Activated CD4-positive, alpha-beta T cell treated with anti-CD3 and anti-CD28 coated beads for 4 hours (primary cell): Measurements from ENCODE around the gene SPPL2C.

ENCODE experiments used
- DNase-seq, 2 donors: peaks; one replicate each; pipeline ENCODE4 v3.0.0-alpha.2; 2020

The SPPL2C gene

DNA sequence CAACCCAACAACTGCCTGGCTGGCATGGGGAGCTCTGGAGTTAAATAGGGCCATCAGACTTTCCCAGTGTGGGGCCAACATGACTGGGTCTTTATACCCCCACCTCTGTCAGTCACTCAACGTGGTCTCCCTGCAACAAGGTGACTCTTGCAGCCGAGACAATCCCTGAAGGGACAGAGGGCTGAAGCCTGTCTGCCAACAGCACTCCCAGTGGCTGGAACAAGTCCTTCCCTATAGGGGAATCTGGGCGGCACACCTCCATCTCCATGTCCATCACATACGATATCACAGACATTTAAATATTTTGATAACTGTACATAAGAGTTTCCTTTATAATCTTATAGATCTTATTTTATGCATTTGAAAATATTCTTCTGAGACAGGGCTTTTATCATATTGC lies 44.9 kb downstream of the SPPL2C start:
- DNase-seq = no peak

DNA sequence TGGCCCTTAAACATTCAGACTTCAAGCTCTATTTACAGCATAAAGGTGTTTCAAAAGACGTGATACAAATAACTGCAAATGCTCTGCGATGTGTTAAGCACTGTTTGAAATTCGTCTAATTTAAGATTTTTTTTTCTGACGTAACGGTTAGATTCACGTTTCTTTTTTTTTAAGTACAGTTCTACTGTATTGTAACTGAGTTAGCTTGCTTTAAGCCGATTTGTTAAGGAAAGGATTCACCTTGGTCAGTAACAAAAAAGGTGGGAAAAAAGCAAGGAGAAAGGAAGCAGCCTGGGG lies 49.0 kb downstream of the SPPL2C start:
- no peak for DNase-seq

DNA sequence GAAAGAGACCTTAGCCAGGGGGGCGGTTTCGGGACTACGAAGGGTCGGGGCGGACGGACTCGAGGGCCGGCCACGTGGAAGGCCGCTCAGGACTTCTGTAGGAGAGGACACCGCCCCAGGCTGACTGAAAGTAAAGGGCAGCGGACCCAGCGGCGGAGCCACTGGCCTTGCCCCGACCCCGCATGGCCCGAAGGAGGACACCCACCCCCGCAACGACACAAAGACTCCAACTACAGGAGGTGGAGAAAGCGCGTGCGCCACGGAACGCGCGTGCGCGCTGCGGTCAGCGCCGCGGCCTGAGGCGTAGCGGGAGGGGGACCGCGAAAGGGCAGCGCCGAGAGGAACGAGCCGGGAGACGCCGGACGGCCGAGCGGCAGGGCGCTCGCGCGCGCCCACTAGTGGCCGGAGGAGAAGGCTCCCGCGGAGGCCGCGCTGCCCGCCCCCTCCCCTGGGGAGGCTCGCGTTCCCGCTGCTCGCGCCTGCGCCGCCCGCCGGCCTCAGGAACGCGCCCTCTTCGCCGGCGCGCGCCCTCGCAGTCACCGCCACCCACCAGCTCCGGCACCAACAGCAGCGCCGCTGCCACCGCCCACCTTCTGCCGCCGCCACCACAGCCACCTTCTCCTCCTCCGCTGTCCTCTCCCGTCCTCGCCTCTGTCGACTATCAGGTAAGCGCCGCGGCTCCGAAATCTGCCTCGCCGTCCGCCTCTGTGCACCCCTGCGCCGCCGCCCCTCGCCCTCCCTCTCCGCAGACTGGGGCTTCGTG lies 49.5 kb downstream of the SPPL2C start, which contains the start of gene MAPT:
Gene MAPT, plus strand, starts transcription at position 533 of the 763 bp plus-strand sequence. CDS start 67,784 bp downstream, outside the sequence.
- DNase-seq = peak; percentile 74 to 84

DNA sequence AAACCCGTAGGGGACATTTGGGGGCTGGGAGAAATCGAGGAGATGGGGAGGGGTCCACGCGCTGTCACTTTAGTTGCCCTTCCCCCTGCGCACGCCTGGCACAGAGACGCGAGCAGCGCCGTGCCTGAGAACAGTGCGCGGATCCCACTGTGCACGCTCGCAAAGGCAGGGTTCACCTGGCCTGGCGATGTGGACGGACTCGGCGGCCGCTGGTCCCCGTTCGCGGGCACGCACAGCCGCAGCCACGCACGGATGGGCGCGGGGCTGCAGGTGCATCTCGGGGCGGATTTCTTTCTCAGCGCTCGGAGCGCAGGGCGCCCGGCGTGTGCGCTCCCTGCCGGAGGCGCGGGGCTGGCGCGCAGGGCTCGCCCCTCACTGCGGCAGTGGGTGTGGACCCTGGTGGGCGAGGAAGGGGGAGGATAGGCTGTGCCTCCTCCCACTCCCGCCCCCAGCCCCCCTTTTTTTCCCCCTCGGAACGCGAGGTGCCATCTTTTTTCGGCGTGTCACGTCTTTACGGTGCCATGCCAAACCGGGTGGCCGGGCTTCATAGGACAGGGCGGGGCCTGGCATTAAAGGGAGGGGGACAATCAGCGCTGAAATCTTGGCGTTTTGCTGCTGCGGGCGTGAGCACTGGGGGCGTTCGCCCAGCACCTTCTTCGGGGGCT lies 50.8 kb downstream of the SPPL2C start:
- peak; percentile 22 to 41 for DNase-seq

DNA sequence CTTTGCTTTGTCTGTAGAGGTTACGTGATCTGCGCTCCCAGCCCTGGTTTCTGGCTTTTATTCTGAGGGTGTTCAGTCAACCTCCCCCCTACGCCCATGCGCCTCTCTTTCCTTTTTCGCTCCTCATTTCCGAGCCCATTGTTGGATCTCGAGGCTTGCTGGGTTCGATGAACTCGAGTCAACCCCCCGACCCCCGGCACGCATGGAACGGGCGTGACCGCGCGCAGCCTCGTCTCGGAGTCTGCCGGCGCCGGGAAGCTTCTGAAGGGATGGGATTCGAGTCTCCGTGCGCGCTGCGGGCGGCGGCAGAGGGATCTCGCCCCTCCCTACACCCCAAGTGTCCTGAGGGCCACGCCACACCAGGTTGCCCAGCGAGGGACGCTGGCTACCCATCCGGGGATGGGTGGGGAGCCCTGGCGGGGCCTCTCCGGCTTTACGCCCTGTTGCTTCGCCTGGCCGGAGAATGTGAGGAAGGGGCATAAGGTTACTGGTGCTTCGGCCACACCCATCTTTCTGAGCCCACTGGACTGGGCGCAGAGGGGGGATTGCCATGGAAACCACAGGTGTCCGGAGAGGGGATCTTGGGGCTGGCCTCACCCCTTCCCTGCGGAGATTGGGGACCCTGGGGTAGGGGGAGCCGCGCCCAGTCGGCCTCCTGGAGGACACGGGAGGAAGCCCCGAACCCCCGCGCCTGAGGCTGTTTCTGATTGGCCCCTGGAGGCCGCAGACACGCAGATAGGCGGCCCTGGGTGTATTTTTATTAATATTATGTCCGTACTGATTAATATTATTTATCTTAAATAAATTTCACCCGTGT lies 51.5 kb downstream of the SPPL2C start:
- DNase-seq = no peak
